SK-MEL-5 (cell line): ENCODE data around the gene EXOSC2. TPM values are rescaled to one million over a fixed set of nuclear protein-coding genes. Genes with fewer than 3 reads are reported as not detected.

Source experiments
- DNase-seq: peaks from one replicate; pipeline ENCODE4 v3.0.0-alpha.2; 2016; ENCODE audit warnings: low read depth, low spot score
- in situ Hi-C: cut with HindIII; loops from 2 replicates; pipeline ENCODE4 v1.10.0; 2016; ENCODE audit warnings: low sequenced_read_pairs, high pct_unique_total_duplicates, low pct_unique_long_range_greater_than_20kb
- polyA plus RNA-seq, 2 experiments: library from polyadenylated mRNA; depleted of rRNA; stranded (reverse); fragments of >200 nt; gene quantifications; 2 replicates each; pipeline ENCODE4 v1.2.3, GENCODE V29; 2015
- total RNA-seq: library from RNA; depleted of rRNA; stranded (reverse); fragments of >200 nt; shearing (Covaris generic); gene quantifications from 2 replicates; pipeline ENCODE4 v1.2.3, GENCODE V29; 2014; rRNA removed

The EXOSC2 gene
- 41.3 and 46.7 TPM in 2 replicates for total RNA-seq
- 45.6 and 51.9 TPM in 2 replicates for polyA plus RNA-seq (2015; cell fraction: cytosol; rRNA removed)
- polyA plus RNA-seq (2015; cell fraction: nucleus; rRNA removed): 112 and 150 TPM in 2 replicates

- peak; percentile 99 for DNase-seq
- in situ Hi-C loops: no loop called here
Observed at GRCh38 chr9:130693426-130694191, at the start of gene EXOSC2. Gene EXOSC2 (plus strand): TSS chr9:130693780. CDS start chr9:130693792, 12 bp downstream.

DNA sequence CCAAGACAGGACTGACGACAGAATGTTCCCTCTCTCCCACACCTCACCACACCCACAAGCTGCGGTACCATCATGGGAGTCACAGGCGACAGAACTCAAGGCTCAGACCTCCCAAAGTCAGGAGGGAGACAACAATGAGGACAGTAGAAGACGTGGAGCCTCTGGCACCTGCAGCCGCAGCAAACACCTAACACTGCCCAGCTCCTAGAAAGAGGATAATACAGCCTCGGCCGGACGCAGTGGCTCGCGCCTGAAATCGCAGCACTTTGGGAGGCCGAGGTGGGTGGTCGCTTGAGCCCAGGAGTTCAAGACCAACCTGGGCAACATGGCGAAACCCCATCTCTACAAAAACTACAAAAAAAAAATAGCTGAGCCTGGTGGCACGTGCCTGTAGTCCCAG, 42.4 kb upstream of the EXOSC2 start:
- in situ Hi-C loops: no loop called here

DNA sequence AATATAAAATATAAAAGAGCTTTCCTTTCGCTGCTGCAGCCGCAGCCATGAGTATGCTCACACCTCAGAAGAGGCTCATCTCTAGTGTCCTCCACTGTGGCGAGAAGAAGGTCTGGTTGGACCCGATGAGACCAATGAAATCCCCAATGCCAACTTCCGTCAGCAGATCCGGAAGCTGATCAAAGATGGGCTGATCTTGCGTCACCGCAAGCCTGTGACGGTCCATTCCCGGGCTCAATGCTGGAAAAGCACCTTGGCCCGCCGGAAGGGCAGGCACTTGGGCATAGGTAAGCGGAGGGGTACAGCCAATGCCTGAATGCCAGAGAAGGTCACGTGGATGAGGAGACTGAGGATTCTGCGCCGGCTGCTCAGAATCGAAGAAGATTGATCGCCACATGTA, 41.8 kb upstream of the EXOSC2 start:
- in situ Hi-C loops: no loop called here

More for the DNA sequence above, 42.4 kb upstream of the EXOSC2 start:
- DNase-seq: no peak

GRCh38 chr9:130654879-130655278, 38.7 kb upstream of the EXOSC2 start:
- no peak for DNase-seq
- in situ Hi-C loops: no loop called here

More for the DNA sequence above, 41.8 kb upstream of the EXOSC2 start:
- DNase-seq: no peak

DNA sequence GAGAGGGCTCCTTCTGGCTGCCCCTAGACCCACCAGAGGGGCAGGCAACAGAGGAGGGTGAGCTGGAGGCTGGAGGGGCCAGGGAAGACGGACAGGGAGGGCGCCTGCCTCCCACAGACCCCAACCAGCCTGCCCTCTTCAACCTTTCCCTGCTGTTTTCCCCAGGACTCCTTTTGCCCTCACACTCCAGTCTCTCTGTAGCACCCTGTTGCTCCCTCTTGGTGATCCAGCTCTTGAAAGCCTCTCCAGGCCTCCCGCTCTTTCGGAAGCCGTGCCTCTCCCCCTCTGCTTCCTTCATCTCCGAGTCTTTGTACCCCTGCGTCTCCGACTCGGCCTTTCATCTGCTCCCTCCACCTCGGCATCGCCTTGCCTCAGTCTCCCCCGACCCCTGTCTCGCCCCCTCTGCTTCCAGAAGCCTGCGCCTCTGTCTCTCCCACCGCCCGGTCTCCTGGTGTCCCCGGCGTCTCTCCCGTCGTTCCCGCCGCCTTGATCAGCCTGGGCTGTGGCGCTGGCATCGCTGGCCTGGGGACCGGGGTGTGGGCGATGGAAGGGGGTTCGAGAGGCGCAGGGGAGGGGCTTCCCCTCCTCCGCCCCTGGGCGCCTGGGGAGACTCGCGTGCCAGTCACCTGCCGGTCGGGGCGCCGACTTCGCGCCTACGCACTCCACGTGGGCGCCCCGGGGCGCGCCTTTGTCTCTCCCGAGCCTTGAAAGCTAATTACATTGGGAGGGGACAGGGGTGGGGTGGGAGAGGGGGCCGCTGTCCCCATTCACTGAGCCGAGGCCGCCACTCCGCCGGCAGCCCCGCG, 34.5 kb upstream of the EXOSC2 start:
- in situ Hi-C loops: no loop called here
- DNase-seq: no peak

DNA sequence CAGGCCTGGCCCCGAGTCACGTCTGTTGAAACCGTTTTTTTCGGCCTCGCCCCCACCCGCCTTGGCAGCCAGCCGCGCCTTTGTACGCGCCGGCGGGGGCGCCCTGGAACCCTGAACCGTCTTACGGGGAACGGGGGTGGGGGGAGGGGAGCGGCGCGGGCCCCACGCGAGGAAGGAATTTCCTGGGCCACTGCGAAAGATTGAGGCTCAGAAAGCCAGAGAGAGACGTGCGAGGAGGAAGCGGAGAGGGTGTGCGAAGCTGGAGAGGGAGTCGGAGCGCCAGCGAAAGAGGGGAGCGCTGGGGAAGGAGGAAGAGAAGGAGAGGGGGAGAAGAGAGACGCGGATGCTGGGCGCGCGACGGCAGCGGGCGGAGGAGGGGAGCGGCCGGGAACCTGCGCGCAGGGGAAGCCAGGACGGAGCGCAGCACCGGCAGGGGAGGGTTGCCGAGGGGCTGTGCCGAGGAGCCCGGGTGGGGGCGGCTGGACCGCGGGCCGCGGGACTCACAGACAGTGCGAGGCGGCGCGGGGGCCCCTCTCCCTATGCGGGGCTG, 33.8 kb upstream of the EXOSC2 start:
- DNase-seq: no peak
- in situ Hi-C loops: no loop called here

DNA sequence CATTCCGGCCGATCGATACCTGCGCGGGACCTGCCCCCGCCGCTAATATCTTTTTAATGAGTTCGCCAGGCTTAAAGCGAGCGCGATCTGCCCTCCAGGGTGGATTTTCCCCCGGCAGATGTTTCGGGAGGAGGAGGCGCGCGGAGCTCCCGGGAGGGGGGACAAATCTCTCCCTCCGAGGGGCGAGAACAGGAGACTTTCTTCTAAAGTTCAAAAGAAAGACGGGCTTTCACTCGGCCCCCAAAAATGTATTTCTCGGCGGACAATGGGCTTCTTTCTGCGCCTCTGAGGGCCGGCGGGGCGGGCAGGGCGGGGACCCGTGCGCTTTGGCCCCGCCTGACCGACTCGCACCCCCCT, 33.3 kb upstream of the EXOSC2 start:
- in situ Hi-C loops: no loop called here
- no peak for DNase-seq

DNA sequence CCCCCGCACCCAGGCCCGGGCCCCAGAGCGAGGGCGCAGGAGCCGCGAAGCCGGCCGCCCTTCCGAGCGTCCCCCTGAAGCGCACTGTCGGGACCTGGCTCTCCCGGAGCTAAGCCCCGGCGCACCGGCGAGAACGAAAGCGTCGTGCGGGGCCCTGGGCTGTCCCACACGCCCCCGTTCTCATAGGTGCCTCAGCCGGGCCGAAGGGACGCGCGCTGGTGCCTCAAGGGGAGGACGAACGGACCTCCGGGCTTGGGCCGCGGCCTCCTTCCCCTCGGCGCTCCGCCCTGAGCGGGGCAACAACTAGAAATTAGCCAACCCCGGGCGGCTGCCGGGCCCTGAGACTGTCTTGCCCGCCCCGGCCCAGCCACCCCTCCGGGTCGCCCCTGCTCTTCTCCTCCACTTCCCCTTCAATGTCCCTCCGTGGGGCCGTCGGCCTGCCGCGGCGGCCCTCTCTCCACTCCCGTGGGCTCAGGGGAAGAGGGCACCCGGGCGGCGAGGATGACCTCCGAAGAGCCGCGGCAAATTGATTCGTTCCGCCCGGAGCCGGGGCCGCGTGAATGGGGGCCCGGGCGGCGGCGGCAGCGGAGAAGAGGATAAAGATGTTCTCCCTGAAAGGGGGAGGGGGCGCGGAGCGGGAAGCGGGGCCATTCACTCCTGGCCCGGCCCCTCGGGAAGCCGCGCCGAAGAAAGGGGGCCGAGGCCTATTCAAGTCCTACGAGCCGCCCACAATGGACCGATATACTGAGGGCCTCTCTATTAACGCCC, 32.7 kb upstream of the EXOSC2 start:
- in situ Hi-C loops: no loop called here

DNA sequence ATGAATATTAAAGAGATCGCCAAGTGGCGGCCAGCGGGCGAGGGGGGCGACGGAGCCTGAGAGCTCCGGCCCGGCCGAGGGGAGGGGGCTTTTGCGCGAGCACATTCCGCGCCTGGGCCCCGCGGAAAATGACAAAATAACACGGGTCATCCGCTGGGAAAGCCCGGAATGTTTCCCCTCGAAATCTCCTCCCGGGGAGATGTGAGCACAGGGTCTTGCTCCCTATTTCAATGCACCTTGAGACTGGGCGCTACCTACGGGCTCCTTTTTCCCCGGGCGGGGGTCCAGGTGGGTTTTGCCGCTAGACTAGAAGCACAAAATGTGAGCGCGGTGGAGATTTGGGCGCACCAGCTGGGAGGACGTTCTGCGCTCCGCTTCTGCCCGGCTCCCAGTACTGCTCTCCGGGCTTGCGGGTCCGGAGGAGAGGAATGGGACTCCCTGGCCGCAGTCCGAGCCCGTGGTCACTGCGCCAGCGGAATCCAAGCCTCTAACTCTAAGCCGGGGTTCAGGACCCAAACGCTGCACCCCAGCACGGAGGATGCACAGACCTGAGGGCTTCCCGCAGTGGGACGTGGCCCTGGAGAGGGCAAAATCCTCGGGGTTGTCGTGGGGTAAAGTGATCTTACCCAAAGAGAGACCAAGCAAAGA, 32.0 kb upstream of the EXOSC2 start:
- DNase-seq: no peak
- in situ Hi-C loops: no loop called here

More for the DNA sequence above, 32.7 kb upstream of the EXOSC2 start:
- no peak for DNase-seq

DNA sequence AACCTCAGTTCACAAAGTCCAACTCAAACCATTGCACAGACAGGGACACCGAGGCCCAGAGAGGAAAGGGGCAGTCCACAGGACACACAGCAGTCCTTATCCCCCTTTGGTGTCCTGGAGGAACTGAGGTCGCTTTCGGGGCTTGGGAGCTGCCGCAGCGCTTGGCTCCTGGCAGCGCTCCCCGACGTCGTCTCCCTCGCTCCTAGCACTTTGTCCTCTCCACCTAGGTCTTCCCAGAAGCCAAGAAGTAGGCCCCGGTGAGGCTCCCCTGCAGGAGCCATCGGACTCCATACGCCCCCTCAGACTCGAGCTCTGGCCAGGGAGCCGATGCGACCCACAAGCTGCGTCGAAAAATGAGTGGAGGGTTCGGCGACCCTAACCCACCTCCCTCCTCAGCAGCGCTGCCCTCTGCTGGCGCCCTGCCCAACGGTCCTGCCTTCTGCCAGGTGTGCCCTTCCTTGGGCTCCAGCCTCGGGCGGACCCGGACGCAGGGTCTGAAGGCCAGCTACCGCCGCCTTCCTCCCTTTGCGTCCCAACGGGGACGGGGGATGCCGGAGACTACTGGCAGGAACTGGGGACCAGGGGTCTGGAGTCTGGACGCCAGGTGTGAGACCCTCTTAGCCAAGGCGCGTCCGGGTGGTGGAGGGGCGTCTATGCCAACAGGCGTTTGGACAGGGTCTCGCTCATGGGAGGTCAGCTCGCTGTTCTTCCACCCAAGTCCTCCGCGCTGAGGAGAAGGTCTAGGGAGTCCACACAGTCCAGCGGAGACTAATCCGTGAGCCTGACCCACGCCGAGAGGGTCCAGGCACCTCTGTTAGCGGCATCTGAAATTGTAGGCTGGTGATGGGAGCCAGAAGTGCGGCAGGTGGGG, 31.2 kb upstream of the EXOSC2 start:
- DNase-seq: no peak
- in situ Hi-C loops: no loop called here

DNA sequence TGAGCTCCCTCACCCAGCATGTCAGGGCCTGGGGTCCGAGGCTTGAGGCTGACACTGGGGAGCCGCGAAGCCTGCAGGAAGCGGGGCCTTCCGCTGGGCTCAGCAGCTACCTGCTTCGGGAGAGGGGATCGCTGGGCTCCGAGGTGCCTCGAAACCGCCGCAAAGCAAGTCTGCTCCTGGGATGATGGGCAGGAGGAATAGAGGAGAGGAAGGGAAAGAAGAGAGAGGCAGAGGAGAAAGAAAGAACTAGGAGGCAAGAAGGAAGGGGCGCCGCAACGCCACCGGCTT, 30.7 kb upstream of the EXOSC2 start:
- in situ Hi-C loops: no loop called here
- DNase-seq: no peak

- in situ Hi-C loops: no loop called here
- no peak for DNase-seq
Observed at GRCh38 chr9:130663258-130663976, 30.2 kb upstream of the EXOSC2 start.

DNA sequence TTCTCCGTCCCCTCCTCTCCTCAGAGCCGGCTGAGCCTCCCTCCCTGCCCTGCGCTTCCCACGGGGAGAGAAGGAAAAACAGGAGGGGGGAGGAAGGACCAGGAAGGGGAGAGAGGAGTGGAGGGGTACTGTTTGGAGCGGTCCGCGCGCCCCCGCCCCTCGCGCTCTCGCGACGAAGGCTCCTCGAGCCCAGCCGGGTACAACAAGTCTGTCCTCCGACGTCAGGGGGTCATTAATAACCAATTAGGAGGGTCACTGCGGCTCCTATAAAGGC, 29.7 kb upstream of the EXOSC2 start:
- DNase-seq: no peak
- in situ Hi-C loops: no loop called here

GRCh38 chr9:130664251-130665028, 29.1 kb upstream of the EXOSC2 start, which contains the start of gene PRDM12:
Gene PRDM12 (plus strand): TSS chr9:130664594. CDS start chr9:130664654, 60 bp downstream.
- in situ Hi-C loops: no loop called here
- DNase-seq: no peak

GRCh38 chr9:130665029-130665430, 28.6 kb upstream of the EXOSC2 start:
- no peak for DNase-seq
- in situ Hi-C loops: no loop called here
